Measurements from ENCODE around the gene TAP1. TPM values are rescaled to one million over a fixed set of nuclear protein-coding genes. Genes with fewer than 3 reads are reported as not detected.

The TAP1 gene
- total and polyA plus RNA-seq, 10 of the 15 experiments (the other 5 are each of a cell fraction or from before 2014, with no cell fraction given): 33.4 to 249 (median 169) TPM

DNA sequence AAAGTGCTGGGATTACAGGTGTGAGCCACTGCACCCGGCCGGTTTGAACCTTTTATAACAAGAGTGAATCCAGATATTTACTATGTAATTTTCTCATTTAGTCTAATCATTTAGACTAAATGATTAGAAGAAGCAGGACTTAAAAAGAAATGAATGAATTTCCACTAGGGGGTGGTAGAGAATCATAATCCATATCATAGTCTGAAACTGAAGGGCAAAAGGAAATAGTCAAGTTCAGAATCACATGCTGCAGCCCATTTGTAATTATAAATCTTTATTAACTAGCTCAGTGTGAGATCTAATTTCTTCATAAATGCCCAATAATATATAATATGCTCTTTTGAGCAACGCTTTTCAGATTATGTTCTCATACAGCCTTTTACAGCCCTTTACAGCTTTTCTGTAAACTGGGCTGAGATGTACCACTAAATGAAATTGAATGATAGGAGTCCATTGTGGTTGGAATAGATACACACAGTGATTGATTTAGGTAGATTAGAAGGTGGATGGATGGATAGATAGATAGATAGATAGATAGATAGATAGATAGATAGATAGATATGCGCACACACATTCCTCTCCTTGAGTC, 32.3 kb upstream of the TAP1 start:
- Histone ChIP-seq H3K9me3 (replicated peaks; ENCODE audit: control insufficient read depth, insufficient read depth, low read length) (no peaks in the 10 kb centered on the region), H3K36me3 (ENCODE audit: control insufficient read depth in 2 of 2, insufficient read depth in 2 of 2, low read length in 1 of 2) (no peaks in the 10 kb centered on the region), H3K4me2 (ENCODE audit: control insufficient read depth, insufficient read depth) (no peak overlapping the region), H3K9ac (ENCODE audit: control insufficient read depth, insufficient read depth, low read length) (no peak overlapping the region), H3K4me1 (ENCODE audit: control insufficient read depth, insufficient read depth, low read length) (0 out of 2 replicates have a peak, but pooled peaks cover 3% of the 10 kb centered on the region), H4K20me1 (ENCODE audit: control insufficient read depth, insufficient read depth) (no peaks in the 10 kb centered on the region), H2AFZ (ENCODE audit: control insufficient read depth, low read depth, low read length) (no peak overlapping the region), H3K79me2 (ENCODE audit: control insufficient read depth, insufficient read depth, low read length) (no peaks in the 10 kb centered on the region), H3K4me3 (no peak overlapping the region), H3K27me3 (replicated peaks in 1 of 2; ENCODE audit: control insufficient read depth in 2 of 2, insufficient read depth in 2 of 2, low read length in 1 of 2) (no peaks in the 10 kb centered on the region; a peak in 1 of 4 replicates), H3K27ac (ENCODE audit: control insufficient read depth, insufficient read depth) (no peak overlapping the region)
- FAIRE-seq: peak; percentile 90
- POLR2A ChIA-PET: interaction anchor here (0.6 to 1.7 kb wide), 7 partner anchors 8 to 98 kb away, joined by 3 to 8 read pairs (median 4); partner anchors contain the start of gene BRD2
- ATAC-seq: peak; percentile 83
- DNase-seq (ENCODE audit: low read depth, low spot score): peak; percentile 23
- in situ Hi-C loops (cut with MboI): loop anchor here (5.0 kb wide), 1 partner anchor 102 kb away; no protein-coding TSS in a partner anchor
- SMC1A ChIA-PET (ENCODE audit: uncharacterized antibody, unreplicated experiment): interaction anchor here (0.6 to 13.8 kb wide), 37 partner anchors 9 to 362 kb away, joined by 3 to 184 read pairs (median 4); partner anchors contain the start of genes BRD2, HLA-DMA, HLA-DOA and HLA-DPB1
- intact Hi-C loops (cut with micrococcal nuclease; ENCODE audit: unreplicated experiment): loop anchor here (1.0 to 10.0 kb wide), 4 partner anchors 62 to 199 kb away; partner anchors contain the start of gene HLA-DMA
- WGBS (ENCODE audit: insufficient coverage, insufficient replicate concordance, low lambda C conversion rate, missing lambda C conversion rate): 23% methylated on average over 4 of the region's 4 CpGs
- RAD21 ChIA-PET (ENCODE audit: unreplicated experiment): interaction anchor here (0.6 to 6.5 kb wide), 25 partner anchors 9 to 190 kb away, joined by 3 to 104 read pairs (median 4); partner anchors contain the start of genes HLA-DMA, HLA-DMB, HLA-DPB1 and TAP2
- no TSS peak for BruUV-seq (replicated peaks)
- CTCF ChIA-PET: interaction anchor here (0.6 to 12.7 kb wide), 36 partner anchors 9 to 362 kb away, joined by 3 to 260 read pairs (median 4); partner anchors contain the start of genes BRD2, HLA-DMA, HLA-DMB and TAP2
- TF ChIP-seq FOS (IDR thresholded peaks at IDR 0.05; ENCODE audit: borderline replicate concordance, extremely low read depth, insufficient read length) (no peak), SUZ12 (IDR thresholded peaks at IDR 0.05; ENCODE audit: unreplicated experiment) (no peak), SMC3 (IDR thresholded peaks at IDR 0.05; ENCODE audit: borderline replicate concordance, low read length) (peak; percentile 88), RAD51 (IDR thresholded peaks at IDR 0.05) (peak; percentile 55; the same call in 1 of the 2 replicates), JUND (IDR thresholded peaks at IDR 0.05; ENCODE audit: low read depth, low read length) (no peak), ESRRA (IDR thresholded peaks at IDR 0.05; ENCODE audit: low read length) (no peak), MXI1 (IDR thresholded peaks at IDR 0.05; ENCODE audit: low read depth, low read length) (no peak)
- TF ChIP-seq, protein P1, sequence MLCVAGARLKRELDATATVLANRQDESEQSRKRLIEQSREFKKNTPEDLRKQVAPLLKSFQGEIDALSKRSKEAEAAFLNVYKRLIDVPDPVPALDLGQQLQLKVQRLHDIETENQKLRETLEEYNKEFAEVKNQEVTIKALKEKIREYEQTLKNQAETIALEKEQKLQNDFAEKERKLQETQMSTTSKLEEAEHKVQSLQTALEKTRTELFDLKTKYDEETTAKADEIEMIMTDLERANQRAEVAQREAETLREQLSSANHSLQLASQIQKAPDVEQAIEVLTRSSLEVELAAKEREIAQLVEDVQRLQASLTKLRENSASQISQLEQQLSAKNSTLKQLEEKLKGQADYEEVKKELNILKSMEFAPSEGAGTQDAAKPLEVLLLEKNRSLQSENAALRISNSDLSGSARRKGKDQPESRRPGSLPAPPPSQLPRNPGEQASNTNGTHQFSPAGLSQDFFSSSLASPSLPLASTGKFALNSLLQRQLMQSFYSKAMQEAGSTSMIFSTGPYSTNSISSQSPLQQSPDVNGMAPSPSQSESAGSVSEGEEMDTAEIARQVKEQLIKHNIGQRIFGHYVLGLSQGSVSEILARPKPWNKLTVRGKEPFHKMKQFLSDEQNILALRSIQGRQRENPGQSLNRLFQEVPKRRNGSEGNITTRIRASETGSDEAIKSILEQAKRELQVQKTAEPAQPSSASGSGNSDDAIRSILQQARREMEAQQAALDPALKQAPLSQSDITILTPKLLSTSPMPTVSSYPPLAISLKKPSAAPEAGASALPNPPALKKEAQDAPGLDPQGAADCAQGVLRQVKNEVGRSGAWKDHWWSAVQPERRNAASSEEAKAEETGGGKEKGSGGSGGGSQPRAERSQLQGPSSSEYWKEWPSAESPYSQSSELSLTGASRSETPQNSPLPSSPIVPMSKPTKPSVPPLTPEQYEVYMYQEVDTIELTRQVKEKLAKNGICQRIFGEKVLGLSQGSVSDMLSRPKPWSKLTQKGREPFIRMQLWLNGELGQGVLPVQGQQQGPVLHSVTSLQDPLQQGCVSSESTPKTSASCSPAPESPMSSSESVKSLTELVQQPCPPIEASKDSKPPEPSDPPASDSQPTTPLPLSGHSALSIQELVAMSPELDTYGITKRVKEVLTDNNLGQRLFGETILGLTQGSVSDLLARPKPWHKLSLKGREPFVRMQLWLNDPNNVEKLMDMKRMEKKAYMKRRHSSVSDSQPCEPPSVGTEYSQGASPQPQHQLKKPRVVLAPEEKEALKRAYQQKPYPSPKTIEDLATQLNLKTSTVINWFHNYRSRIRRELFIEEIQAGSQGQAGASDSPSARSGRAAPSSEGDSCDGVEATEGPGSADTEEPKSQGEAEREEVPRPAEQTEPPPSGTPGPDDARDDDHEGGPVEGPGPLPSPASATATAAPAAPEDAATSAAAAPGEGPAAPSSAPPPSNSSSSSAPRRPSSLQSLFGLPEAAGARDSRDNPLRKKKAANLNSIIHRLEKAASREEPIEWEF (IDR thresholded peaks at IDR 0.05; ENCODE audit: insufficient replicate concordance, low read depth, low read length): no peak
- TF ChIP-seq, protein P2, sequence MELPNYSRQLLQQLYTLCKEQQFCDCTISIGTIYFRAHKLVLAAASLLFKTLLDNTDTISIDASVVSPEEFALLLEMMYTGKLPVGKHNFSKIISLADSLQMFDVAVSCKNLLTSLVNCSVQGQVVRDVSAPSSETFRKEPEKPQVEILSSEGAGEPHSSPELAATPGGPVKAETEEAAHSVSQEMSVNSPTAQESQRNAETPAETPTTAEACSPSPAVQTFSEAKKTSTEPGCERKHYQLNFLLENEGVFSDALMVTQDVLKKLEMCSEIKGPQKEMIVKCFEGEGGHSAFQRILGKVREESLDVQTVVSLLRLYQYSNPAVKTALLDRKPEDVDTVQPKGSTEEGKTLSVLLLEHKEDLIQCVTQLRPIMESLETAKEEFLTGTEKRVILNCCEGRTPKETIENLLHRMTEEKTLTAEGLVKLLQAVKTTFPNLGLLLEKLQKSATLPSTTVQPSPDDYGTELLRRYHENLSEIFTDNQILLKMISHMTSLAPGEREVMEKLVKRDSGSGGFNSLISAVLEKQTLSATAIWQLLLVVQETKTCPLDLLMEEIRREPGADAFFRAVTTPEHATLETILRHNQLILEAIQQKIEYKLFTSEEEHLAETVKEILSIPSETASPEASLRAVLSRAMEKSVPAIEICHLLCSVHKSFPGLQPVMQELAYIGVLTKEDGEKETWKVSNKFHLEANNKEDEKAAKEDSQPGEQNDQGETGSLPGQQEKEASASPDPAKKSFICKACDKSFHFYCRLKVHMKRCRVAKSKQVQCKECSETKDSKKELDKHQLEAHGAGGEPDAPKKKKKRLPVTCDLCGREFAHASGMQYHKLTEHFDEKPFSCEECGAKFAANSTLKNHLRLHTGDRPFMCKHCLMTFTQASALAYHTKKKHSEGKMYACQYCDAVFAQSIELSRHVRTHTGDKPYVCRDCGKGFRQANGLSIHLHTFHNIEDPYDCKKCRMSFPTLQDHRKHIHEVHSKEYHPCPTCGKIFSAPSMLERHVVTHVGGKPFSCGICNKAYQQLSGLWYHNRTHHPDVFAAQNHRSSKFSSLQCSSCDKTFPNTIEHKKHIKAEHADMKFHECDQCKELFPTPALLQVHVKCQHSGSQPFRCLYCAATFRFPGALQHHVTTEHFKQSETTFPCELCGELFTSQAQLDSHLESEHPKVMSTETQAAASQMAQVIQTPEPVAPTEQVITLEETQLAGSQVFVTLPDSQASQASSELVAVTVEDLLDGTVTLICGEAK (IDR thresholded peaks at IDR 0.05; ENCODE audit: borderline replicate concordance): peak; percentile 52; the same call in 1 of the 2 replicates
- TF ChIP-seq, protein P3, sequence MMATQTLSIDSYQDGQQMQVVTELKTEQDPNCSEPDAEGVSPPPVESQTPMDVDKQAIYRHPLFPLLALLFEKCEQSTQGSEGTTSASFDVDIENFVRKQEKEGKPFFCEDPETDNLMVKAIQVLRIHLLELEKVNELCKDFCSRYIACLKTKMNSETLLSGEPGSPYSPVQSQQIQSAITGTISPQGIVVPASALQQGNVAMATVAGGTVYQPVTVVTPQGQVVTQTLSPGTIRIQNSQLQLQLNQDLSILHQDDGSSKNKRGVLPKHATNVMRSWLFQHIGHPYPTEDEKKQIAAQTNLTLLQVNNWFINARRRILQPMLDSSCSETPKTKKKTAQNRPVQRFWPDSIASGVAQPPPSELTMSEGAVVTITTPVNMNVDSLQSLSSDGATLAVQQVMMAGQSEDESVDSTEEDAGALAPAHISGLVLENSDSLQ (IDR thresholded peaks at IDR 0.05): no peak
